HG02884 (cell line): ENCODE results near the gene CDC45.
"Not testable (repeated sequence)": the region's sequence is repeated elsewhere in the genome, so short reads cannot be mapped to it uniquely, and the experiment has no call there.

ENCODE experiments used
- ATAC-seq: cut with Tn5 transposase; IDR thresholded peaks from one replicate; pipeline ENCODE4 v1.9.1; 2021; ENCODE audit warnings: mild to moderate bottlenecking, moderate library complexity; ENCODE audit not compliant: unreplicated experiment

Gene CDC45

DNA sequence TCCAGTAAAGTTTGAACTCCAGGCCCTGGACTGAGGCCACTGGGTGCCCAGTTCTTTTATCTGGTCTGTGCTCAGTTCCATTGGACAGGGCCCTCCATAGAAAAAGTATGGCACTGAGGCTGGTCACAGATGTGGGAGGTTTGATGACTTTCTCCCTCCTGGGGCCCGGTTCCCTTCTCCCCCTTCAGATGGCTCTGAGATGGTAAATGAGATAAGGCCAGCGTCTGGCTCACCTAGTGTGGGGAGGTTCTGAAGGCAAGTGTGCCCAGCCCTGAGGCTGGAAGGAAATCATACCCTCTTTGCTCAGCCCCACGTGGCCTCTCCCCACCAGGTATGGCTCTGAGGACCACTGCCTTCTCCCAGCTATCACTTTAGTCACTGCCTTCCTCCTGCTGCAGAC is 45.9 kb downstream of the CDC45 start:
- ATAC-seq: no peak

DNA sequence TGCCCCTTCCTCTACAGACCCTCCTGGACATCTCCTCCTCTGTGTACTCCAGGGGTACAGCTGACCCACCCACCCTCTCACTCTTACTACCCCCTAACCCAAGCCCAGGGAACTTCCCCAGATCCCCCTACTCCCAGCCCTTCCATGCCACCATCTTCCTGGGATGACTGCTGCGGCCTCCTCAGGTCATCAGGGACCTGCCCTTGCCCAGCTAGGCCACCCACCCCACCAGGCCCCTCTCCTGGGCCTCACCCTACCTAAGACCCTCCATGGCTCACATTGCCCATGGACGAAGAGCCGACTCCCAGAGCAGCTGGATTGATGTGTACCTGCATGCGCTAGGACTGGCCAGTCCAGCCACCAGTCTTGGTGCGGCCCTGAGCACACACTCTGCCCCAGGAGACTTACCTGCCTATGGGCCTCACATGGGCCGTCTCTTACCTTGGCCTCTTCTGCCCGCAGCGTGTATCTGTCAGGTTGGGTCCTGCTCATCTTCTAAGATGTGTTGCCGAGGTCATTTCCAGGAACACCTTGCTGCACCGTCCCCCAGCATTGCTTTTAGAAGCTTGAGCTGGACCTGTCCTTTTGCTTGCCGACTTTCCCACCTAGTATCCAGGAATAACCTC is 46.5 kb downstream of the CDC45 start:
- no peak for ATAC-seq

DNA sequence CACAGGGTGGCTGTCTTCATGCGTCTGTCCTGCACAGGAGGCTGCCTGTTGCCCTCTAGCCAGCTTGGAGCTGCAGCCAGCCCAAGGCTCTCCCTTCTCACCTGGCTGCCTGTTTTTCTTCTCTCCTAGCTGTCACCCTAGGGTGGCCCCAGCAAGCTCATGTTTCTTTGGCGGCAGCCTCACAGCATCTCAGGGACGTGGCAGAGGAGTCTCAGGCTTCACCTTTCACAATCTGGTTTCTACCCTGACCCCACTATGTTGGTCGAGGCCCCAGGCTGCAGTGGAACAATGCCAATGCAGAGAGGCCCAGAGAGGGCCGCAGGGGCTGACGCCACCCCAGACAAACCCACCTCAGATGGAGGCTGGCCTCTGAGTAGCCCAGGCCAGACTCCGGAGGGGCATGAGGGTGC is 47.0 kb downstream of the CDC45 start:
- ATAC-seq: no peak

DNA sequence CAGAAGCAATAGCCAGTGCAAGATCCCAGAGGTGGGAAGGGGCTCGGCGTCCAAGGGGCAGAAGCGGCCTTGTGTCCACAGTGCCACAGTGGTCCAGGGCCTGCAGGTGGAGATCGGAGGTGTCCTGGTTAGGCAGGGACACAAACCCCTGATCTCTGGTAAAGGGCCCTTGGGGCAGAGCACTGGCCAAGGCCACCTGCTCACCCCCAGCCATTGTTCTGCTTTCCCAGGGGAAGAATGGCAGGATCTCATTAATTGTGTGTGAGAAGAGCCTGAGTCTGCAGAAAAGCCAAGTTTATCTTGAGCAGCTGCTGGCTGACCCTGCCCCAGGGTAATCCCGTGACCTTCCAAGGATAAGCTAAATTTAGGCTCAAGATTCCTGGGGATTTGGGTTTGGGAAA is 47.6 kb downstream of the CDC45 start:
- ATAC-seq: no peak

DNA sequence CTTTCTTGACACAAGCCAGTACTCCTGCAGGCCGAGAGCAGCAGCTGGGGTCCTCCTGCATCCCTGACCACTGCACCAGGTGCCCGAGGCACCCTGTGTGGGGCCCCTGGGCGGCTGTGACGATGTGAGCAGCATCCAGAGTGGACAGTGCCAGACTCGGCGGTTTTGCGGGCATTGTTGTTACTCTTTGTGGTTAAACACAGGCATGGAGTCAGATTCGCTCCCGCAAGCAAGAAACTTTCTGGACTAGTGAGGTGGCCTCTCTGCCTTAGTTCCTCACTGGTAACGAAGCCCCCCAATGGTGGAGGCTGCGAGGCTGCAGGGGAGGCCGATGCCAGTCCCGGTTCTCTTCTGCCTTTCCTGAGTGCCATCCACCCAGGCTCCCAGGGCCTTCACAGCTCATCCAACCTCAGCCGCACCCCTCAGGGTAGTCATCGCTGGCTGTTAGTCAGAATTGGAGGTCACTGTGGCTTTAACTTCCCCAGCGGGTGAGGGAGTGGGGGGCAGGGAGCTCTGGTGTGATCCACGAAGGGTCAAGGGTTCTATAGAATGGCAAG is 48.2 kb downstream of the CDC45 start:
- no peak for ATAC-seq

GRCh38 chr22:19529811-19530210 is 50.1 kb downstream of the CDC45 start:
- no peak for ATAC-seq

DNA sequence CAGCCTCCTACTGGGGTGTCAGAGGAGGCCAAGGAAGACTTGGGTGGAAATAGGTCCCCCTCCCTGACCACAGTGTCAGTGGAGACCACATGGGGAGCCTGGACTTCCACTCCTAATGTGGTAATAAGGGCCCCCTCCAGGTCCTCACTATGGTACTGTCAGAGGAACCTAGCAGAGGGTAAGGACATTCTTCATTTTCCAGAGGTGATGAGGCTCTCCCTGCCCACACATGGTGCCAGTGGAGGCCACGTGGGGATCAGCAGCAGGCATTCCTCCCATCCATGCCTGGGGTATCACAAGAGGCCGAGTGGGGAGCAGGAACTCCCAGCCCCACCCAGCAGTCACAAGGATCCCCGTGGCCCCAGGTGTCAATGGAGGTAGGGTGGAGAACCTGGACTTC is 51.0 kb downstream of the CDC45 start:
- ATAC-seq: no peak

DNA sequence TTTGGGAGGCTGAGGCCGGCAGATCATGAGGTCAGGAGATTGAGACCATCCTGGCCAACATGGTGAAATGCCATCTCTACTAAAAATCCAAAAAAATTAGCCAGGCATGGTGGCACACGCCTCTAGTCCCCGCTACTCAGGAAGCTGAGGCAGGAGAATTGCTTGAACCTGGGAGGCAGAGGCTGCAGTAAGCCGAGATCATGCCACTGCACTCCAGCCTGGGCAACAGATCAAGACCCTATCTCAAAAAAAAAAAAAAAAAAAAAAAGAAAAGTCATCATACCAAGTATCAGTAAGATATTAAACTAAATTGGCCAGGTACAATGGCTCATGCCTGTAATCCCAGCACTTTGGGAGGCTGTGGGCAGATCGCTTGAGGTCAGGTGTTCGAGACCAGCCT is 51.6 kb downstream of the CDC45 start:
- not testable (repeated sequence) for ATAC-seq

DNA sequence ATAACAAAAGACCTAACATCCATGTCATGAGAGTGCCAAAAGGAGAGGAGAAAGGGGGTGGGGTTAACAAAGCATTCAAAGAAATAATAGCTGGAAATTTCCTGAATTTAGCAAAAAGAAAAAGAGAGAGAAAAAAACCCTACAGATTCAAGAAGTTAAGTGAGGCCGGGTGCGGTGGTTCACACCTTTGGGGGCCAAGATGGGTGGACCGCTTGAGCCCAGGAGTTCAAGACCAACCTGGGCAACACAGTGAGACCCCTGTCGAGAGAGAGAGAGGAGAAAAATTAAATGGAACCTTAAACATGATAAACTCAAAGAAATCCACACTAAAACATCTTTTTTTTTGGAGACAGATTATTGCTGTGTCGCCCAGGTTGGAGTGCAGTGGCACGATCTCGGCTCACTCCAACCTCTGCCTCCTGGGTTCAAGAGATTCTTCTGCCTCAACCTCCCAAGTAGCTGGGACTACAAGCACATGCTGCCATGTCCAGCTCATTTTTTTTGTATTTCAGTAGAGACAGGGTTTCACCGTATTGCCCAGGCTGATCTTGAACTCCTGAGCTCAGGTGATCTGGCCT is 53.4 kb downstream of the CDC45 start:
- no peak for ATAC-seq

- no peak for ATAC-seq
These were observed 54.1 kb downstream of the CDC45 start for GRCh38 chr22:19533857-19534256.

- no peak for ATAC-seq
These were observed 55.3 kb downstream of the CDC45 start for GRCh38 chr22:19535001-19535400.

DNA sequence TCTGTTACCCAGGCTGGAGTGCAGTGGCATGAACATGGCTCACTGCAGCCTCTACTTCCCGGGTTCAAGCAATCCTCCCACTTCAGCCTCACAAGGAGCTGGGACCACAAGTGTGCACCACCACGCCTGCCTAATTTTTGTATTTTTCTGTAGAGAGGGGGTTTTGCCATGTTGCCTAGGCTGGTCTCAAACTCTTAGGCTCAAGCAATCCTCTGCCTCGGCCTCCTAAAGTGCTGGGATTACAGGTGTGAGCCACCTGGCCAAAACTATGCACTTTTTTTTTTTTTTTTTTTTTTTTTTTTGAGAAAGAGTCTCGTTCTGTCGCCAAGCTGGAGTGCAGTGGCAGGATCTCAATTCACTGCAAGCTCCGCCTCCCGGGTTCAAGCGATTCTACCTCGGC is 56.8 kb downstream of the CDC45 start:
- ATAC-seq: no peak

DNA sequence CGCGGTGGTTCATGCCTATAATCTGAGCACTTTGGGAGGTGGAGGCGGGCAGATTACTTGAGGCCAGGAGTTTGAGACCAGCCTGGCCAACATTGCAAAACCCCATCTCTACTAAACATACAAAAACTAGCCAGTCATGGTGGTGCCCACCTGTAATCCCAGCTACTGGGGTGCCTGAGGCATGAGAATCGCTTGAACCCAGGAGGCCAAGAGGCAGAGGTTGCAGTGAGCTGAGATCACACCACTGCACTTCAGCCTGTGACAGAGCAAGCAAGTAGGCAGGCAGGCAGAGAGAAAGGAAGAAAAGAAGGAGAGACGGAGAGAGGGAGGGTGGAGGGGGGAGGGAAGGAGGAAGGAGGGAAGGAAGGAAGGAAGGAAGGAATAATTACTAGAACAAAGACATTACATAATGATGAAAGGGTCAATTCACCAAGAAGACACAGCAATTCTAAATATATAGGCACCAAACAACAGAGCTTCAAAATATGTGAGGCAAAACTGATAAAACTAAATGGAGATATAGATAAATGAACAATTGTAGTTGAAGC is 58.3 kb downstream of the CDC45 start:
- ATAC-seq: no peak

GRCh38 chr22:19540394-19540793 is 60.7 kb downstream of the CDC45 start:
- no peak for ATAC-seq

- no peak for ATAC-seq
These were observed 64.4 kb downstream of the CDC45 start for GRCh38 chr22:19543970-19544708.

GRCh38 chr22:19545935-19546207 is 66.2 kb downstream of the CDC45 start:
- no peak for ATAC-seq

- no peak for ATAC-seq
These were observed 67.0 kb downstream of the CDC45 start for GRCh38 chr22:19546680-19547079.

DNA sequence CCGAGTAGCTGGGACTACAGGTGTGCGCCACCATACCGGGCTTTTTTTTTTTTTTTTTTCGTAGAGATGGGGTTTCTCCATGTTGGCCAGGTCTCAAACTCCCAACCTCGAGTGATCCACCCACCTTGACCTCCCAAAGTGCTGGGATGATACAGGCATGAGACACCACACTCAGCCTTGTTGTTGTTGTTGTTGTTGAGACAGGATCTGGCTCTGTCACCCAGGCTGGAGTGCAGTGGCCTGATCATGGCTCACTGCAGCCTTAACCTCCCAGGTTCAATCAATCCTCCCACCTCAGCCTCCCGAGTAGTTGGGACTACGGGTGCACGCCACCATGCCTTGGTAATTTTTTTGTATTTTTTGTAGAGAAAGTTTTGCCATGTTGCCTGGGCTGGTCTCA is 67.9 kb downstream of the CDC45 start:
- no peak for ATAC-seq

DNA sequence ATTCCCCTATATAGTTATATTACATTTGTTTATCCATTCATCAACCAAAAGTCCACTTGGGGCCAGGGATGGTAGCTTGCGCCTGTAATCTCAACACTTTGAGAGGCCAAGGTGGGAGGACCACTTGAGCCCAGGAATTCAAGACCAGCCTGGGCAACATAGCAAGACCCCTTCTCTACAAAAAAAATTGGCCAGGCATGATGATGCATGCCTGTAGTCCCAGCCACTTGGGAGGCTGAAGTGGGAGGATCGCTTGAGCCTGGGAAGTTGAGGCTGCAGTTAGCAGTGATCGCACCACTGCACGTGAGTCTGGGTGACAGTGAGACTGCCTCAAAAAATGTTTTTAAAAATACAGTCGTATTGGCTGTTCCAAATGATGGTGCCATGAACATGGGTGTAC is 68.7 kb downstream of the CDC45 start:
- not testable (repeated sequence) for ATAC-seq

- ATAC-seq: no peak
These were observed 69.2 kb downstream of the CDC45 start for GRCh38 chr22:19548964-19549363.

- ATAC-seq: no peak
These were observed 69.7 kb downstream of the CDC45 start for GRCh38 chr22:19549428-19549827.

DNA sequence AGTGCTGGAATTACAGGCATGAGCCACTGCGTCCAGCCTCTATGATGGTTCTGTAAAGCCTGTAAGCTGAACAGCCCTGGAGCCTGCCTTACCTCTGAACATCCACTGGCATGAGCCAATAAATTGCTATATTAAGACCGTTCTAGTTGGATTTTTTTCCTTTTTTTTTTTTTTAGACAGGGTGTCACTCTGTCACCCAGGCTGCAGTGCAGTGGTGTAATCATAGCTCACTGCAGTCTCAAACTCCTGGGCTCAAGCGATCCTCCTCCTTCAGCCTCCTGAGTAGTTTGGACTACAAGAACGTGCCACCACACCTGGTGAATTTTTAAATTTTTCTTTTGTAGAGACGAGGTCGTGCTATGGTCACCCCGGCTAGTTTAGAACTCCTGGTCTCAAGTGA is 70.7 kb downstream of the CDC45 start:
- no peak for ATAC-seq
